ENCODE results near the gene KCNC1. TPM values are rescaled to one million over a fixed set of nuclear protein-coding genes. Genes with fewer than 3 reads are reported as not detected.

The KCNC1 gene
- total and polyA plus RNA-seq, 2 of the 13 experiments (the other 11 are each of a cell fraction or from before 2014, with no cell fraction given): 0.01 to 0.04 TPM

DNA sequence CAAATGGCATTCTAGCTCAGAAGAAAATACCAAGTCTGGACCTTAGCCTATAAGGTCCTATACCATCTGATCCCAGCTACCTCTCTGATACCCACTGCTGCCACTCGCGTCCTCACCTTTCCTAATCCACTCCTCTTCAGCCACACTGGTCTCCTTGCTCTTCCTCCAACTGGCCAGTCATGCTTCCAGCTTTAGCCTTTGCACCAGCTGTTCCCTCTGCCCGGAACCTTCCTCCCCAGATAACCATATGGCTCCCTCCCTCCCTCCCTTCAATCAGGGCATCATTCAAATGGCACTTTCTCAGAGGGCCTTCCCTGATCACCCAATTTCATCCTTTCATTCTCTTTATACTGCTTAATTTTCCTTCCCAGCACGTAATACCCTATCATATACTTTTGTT is 67.9 kb downstream of the KCNC1 start:
- H3K27ac ChIP-seq (ENCODE audit: extremely low read length, insufficient read depth, low read length): no peak overlapping the region
- ChIA-PET POLR2A (no interaction called here), CTCF (ENCODE audit: low intra/inter-chr PET ratio, low total read pairs) (no interaction called here)

DNA sequence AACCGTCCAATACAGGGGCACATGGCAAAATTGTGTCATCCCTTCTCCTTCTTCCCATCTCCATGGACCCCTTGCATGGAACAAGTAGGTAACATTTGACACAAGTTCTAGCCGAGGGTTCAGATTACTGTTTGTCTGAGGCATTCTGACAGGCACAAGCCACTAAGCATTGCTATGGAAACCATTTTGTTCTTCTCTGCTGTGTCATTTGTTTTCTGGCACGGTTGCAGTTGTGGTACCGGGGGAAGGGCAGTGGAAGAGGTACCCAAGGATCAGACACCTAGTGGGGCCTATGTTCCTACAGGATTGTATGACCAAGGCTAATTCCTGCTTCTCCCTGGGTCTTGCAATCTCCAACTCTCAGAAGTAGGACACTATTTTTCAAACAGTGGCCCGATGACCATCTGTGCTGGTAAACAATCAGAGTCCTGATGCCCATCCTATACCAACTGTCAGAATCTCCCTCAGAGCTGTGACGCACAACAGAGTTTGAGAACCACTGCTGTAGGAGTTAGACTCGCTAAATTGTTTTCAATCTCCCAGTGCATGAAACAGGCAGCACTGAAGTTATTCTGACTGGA is 69.3 kb downstream of the KCNC1 start:
- no peak overlapping the region for H3K9ac ChIP-seq (ENCODE audit: insufficient read depth, low read depth, low read length)
- H3K4me1 ChIP-seq (ENCODE audit: insufficient read depth, low read length): peaks cover 10% of the 10 kb centered on the region; the same call in 1 of the 2 replicates
- no peaks in the 10 kb centered on the region for H3K9me3 ChIP-seq (ENCODE audit: low read length)
- peaks cover 0 to 10% of the 10 kb centered on the region in 2 experiments; a peak in 2 of 5 replicates for H3K36me3 ChIP-seq (replicated peaks in 1 of 2; ENCODE audit: control insufficient read depth in 1 of 2, insufficient read depth in 2 of 2, low read length in 2 of 2)
- DNase-seq (ENCODE audit: low spot score) (no peak), ATAC-seq (no peak), FAIRE-seq (no peak)
- no peaks in the 10 kb centered on the region for H3K79me2 ChIP-seq (ENCODE audit: insufficient read depth, low read length)
- WGBS (ENCODE audit: low lambda C conversion rate): 93% methylated on average over 7 of the region's 7 CpGs
- no peak overlapping the region for H3K4me2 ChIP-seq (ENCODE audit: low read depth, low read length)
- no peak overlapping the region for H2AFZ ChIP-seq (ENCODE audit: low read length)
- no peaks in the 10 kb centered on the region for H3K27me3 ChIP-seq (ENCODE audit: control insufficient read depth in 1 of 2, insufficient read depth in 2 of 2, low read length in 2 of 2)
- BruUV-seq (replicated peaks): no TSS peak
- CTCF ChIA-PET (ENCODE audit: low intra/inter-chr PET ratio, low total read pairs): no interaction called here
- H3K27ac ChIP-seq (ENCODE audit: extremely low read length, insufficient read depth, low read length): no peak overlapping the region
- in situ Hi-C loops (cut with HindIII; ENCODE audit: extremely low pct_ligation_motif_present, low pct_unique_long_range_greater_than_20kb): no loop called here
- POLR2A ChIA-PET: no interaction called here
- H3K4me3 ChIP-seq (replicated peaks in 1 of 3; ENCODE audit: insufficient read depth in 1 of 3, low read depth in 2 of 3, low read length in 3 of 3): no peak overlapping the region
- intact Hi-C loops (cut with micrococcal nuclease; ENCODE audit: unreplicated experiment): no loop called here
- no peaks in the 10 kb centered on the region for H4K20me1 ChIP-seq (ENCODE audit: insufficient read depth, low read length)
- TF ChIP-seq SNAPC4 (CRISPR knock-in tag; IDR thresholded peaks at IDR 0.05) (no peak), CBX1 (IDR thresholded peaks at IDR 0.05; ENCODE audit: low read depth) (no peak), SYNCRIP (IDR thresholded peaks at IDR 0.05; ENCODE audit: insufficient read depth, low read depth, low read length) (no peak), E2F1 (CRISPR knock-in tag; IDR thresholded peaks at IDR 0.05) (no peak), ZNF891 (CRISPR knock-in tag; IDR thresholded peaks at IDR 0.05) (no peak), NKX3-1 (CRISPR knock-in tag; IDR thresholded peaks at IDR 0.05) (no peak), ZUFSP (CRISPR knock-in tag; IDR thresholded peaks at IDR 0.05; ENCODE audit: borderline replicate concordance) (no peak)

More for the DNA sequence above, 67.9 kb downstream of the KCNC1 start:
- H3K4me2 ChIP-seq (ENCODE audit: low read depth, low read length): no peak overlapping the region
- H3K9ac ChIP-seq (ENCODE audit: insufficient read depth, low read depth, low read length): no peak overlapping the region
- TF ChIP-seq TEF (CRISPR knock-in tag; IDR thresholded peaks at IDR 0.05) (no peak), ZFP62 (CRISPR knock-in tag; IDR thresholded peaks at IDR 0.05) (no peak)
- no TSS peak for BruUV-seq (replicated peaks)
- WGBS (ENCODE audit: low lambda C conversion rate): 98% methylated on average over 4 of the region's 4 CpGs
- peaks cover 0 to 13% of the 10 kb centered on the region in 2 experiments; a peak in 1 of 5 replicates for H3K36me3 ChIP-seq (replicated peaks in 1 of 2; ENCODE audit: control insufficient read depth in 1 of 2, insufficient read depth in 2 of 2, low read length in 2 of 2)
- ATAC-seq (no peak), FAIRE-seq (no peak), DNase-seq (ENCODE audit: low spot score) (no peak)
- H3K27me3 ChIP-seq (ENCODE audit: control insufficient read depth in 1 of 2, insufficient read depth in 2 of 2, low read length in 2 of 2): no peaks in the 10 kb centered on the region
- no peak overlapping the region for H2AFZ ChIP-seq (ENCODE audit: low read length)
- peaks cover 7% of the 10 kb centered on the region; the same call in 1 of the 2 replicates for H3K4me1 ChIP-seq (ENCODE audit: insufficient read depth, low read length)
- H4K20me1 ChIP-seq (ENCODE audit: insufficient read depth, low read length): no peaks in the 10 kb centered on the region
- no peaks in the 10 kb centered on the region for H3K79me2 ChIP-seq (ENCODE audit: insufficient read depth, low read length)
- H3K9me3 ChIP-seq (ENCODE audit: low read length): no peaks in the 10 kb centered on the region
- in situ Hi-C loops (cut with HindIII; ENCODE audit: extremely low pct_ligation_motif_present, low pct_unique_long_range_greater_than_20kb) (no loop called here), intact Hi-C loops (cut with micrococcal nuclease; ENCODE audit: unreplicated experiment) (no loop called here)
- H3K4me3 ChIP-seq (replicated peaks in 1 of 3; ENCODE audit: insufficient read depth in 1 of 3, low read depth in 2 of 3, low read length in 3 of 3): no peak overlapping the region

Measured in HepG2 (cell line).